GM21515 (cell line): Measurements from ENCODE around the gene PDE1A.

Source experiments
- ATAC-seq: cut with Tn5 transposase; IDR thresholded peaks from one replicate; pipeline ENCODE4 v1.9.1; 2021; ENCODE audit not compliant: unreplicated experiment

The PDE1A gene

GRCh38 chr2:182359027-182359989 lies 67.5 kb downstream of the PDE1A start:
- no peak for ATAC-seq

GRCh38 chr2:182358601-182359000 lies 68.2 kb downstream of the PDE1A start:
- ATAC-seq: no peak

- ATAC-seq: no peak
These were observed 71.0 kb downstream of the PDE1A start for GRCh38 chr2:182355815-182356214.

GRCh38 chr2:182351427-182351826 lies 75.4 kb downstream of the PDE1A start:
- ATAC-seq: no peak

GRCh38 chr2:182349268-182349667 lies 77.6 kb downstream of the PDE1A start:
- no peak for ATAC-seq

GRCh38 chr2:182345384-182345783 lies 81.5 kb downstream of the PDE1A start:
- ATAC-seq: no peak

GRCh38 chr2:182330451-182331305 lies 96.2 kb downstream of the PDE1A start:
- no peak for ATAC-seq

GRCh38 chr2:182324665-182325064 lies 102.2 kb downstream of the PDE1A start:
- no peak for ATAC-seq

- no peak for ATAC-seq
These were observed 105.7 kb downstream of the PDE1A start for GRCh38 chr2:182321096-182321495.

GRCh38 chr2:182319556-182320505 lies 107.0 kb downstream of the PDE1A start:
- ATAC-seq: no peak

GRCh38 chr2:182318466-182319220 lies 108.2 kb downstream of the PDE1A start:
- ATAC-seq: no peak

GRCh38 chr2:182316950-182317349 lies 109.9 kb downstream of the PDE1A start:
- no peak for ATAC-seq

- ATAC-seq: no peak
These were observed 123.9 kb downstream of the PDE1A start for GRCh38 chr2:182302972-182303371.

GRCh38 chr2:182302174-182302573 lies 124.7 kb downstream of the PDE1A start:
- ATAC-seq: no peak

- ATAC-seq: no peak
These were observed 125.7 kb downstream of the PDE1A start for GRCh38 chr2:182301093-182301492.

- ATAC-seq: no peak
These were observed 126.2 kb downstream of the PDE1A start for GRCh38 chr2:182300608-182301007.

- ATAC-seq: no peak
These were observed 127.2 kb downstream of the PDE1A start for GRCh38 chr2:182299632-182300031.

GRCh38 chr2:182298456-182298855 lies 128.4 kb downstream of the PDE1A start:
- ATAC-seq: no peak

- no peak for ATAC-seq
These were observed 135.5 kb downstream of the PDE1A start for GRCh38 chr2:182291296-182291695.

GRCh38 chr2:182283512-182283911 lies 143.3 kb downstream of the PDE1A start:
- ATAC-seq: no peak
